ENCODE data around the gene BICC1. TPM values are rescaled to one million over a fixed set of nuclear protein-coding genes. Genes with fewer than 3 reads are reported as not detected.
"Not testable (repeated sequence)": the region's sequence is repeated elsewhere in the genome, so short reads cannot be mapped to it uniquely, and the experiment has no call there.

Gene BICC1
- total RNA-seq, 1 donor from 2014 or later = 0.12 TPM

GRCh38 chr10:58590924-58591323 is 78.3 kb downstream of the BICC1 start:
- H3K27ac Mint-ChIP-seq (ENCODE audit: unreplicated experiment) = no peak overlapping the region
- no peaks in the 10 kb centered on the region for H3K9me3 Mint-ChIP-seq (ENCODE audit: unreplicated experiment)

GRCh38 chr10:58593008-58593407 is 80.3 kb downstream of the BICC1 start:
- H3K4me3 Mint-ChIP-seq (ENCODE audit: unreplicated experiment) = no peak overlapping the region
- TF ChIP-seq CTCF (IDR thresholded peaks at IDR 0.05; ENCODE audit: partially characterized antibody, unreplicated experiment) = no peak
- H3K36me3 Mint-ChIP-seq (ENCODE audit: unreplicated experiment) = no peaks in the 10 kb centered on the region
- H3K4me1 Mint-ChIP-seq (ENCODE audit: low read depth, unreplicated experiment) = no peaks in the 10 kb centered on the region
- H3K9me3 Mint-ChIP-seq (ENCODE audit: unreplicated experiment) = no peaks in the 10 kb centered on the region
- no peaks in the 10 kb centered on the region for H3K27me3 Mint-ChIP-seq (ENCODE audit: unreplicated experiment)
- DNase-seq = no peak
- no peak overlapping the region for H3K27ac Mint-ChIP-seq (ENCODE audit: unreplicated experiment)

More at GRCh38 chr10:58590924-58591323, 78.3 kb downstream of the BICC1 start:
- Mint-ChIP-seq H3K36me3 (ENCODE audit: unreplicated experiment) (no peaks in the 10 kb centered on the region), H3K4me1 (ENCODE audit: low read depth, unreplicated experiment) (no peaks in the 10 kb centered on the region), H3K27me3 (ENCODE audit: unreplicated experiment) (no peaks in the 10 kb centered on the region), H3K4me3 (ENCODE audit: unreplicated experiment) (no peak overlapping the region)
- no peak for DNase-seq
- TF ChIP-seq CTCF (IDR thresholded peaks at IDR 0.05; ENCODE audit: partially characterized antibody, unreplicated experiment) = no peak

- not testable (repeated sequence) for H3K27me3 Mint-ChIP-seq (ENCODE audit: unreplicated experiment); DNase-seq; H3K4me1 Mint-ChIP-seq (ENCODE audit: low read depth, unreplicated experiment); H3K4me3 Mint-ChIP-seq (ENCODE audit: unreplicated experiment); H3K9me3 Mint-ChIP-seq (ENCODE audit: unreplicated experiment); H3K36me3 Mint-ChIP-seq (ENCODE audit: unreplicated experiment); H3K27ac Mint-ChIP-seq (ENCODE audit: unreplicated experiment)
Observed at GRCh38 chr10:58597211-58597610, 84.5 kb downstream of the BICC1 start.

- Mint-ChIP-seq H3K4me3 (ENCODE audit: unreplicated experiment) (no peak overlapping the region), H3K27me3 (ENCODE audit: unreplicated experiment) (no peaks in the 10 kb centered on the region)
- no peak for DNase-seq
Observed at GRCh38 chr10:58599927-58600553, 87.4 kb downstream of the BICC1 start.

GRCh38 chr10:58608351-58608750 is 95.7 kb downstream of the BICC1 start:
- H3K36me3 Mint-ChIP-seq (ENCODE audit: unreplicated experiment) = no peaks in the 10 kb centered on the region
- no peak overlapping the region for H3K4me3 Mint-ChIP-seq (ENCODE audit: unreplicated experiment)
- H3K27ac Mint-ChIP-seq (ENCODE audit: unreplicated experiment) = no peak overlapping the region
- no peak for DNase-seq
- no peaks in the 10 kb centered on the region for H3K4me1 Mint-ChIP-seq (ENCODE audit: low read depth, unreplicated experiment)
- H3K27me3 Mint-ChIP-seq (ENCODE audit: unreplicated experiment) = peaks cover 2% of the 10 kb centered on the region
- no peaks in the 10 kb centered on the region for H3K9me3 Mint-ChIP-seq (ENCODE audit: unreplicated experiment)
- TF ChIP-seq CTCF (IDR thresholded peaks at IDR 0.05; ENCODE audit: partially characterized antibody, unreplicated experiment) = no peak

More at GRCh38 chr10:58599927-58600553, 87.4 kb downstream of the BICC1 start:
- no peak for TF ChIP-seq CTCF (IDR thresholded peaks at IDR 0.05; ENCODE audit: partially characterized antibody, unreplicated experiment)
- Mint-ChIP-seq H3K4me1 (ENCODE audit: low read depth, unreplicated experiment) (no peaks in the 10 kb centered on the region), H3K36me3 (ENCODE audit: unreplicated experiment) (no peaks in the 10 kb centered on the region), H3K9me3 (ENCODE audit: unreplicated experiment) (no peaks in the 10 kb centered on the region), H3K27ac (ENCODE audit: unreplicated experiment) (no peak overlapping the region)

Measured in glutamatergic neuron (in vitro differentiated cells).